HG03135 (cell line): ENCODE measurements around the gene MAT2B.
"Not testable (repeated sequence)": the region's sequence is repeated elsewhere in the genome, so short reads cannot be mapped to it uniquely, and the experiment has no call there.

ENCODE experiments used
- ATAC-seq: cut with Tn5 transposase; IDR thresholded peaks from one replicate; pipeline ENCODE4 v1.9.1; 2021; ENCODE audit warnings: mild to moderate bottlenecking, moderate library complexity; ENCODE audit not compliant: unreplicated experiment

Gene MAT2B

GRCh38 chr5:163503106-163504078 is 2.0 kb upstream of the MAT2B start:
- ATAC-seq, result no peak

- no peak for ATAC-seq
Observed at GRCh38 chr5:163504079-163504931, 1.1 kb upstream of the MAT2B start.

- no peak for ATAC-seq
Observed at GRCh38 chr5:163505049-163505367, 411 bp upstream of the MAT2B start.

- peak; percentile 13 for ATAC-seq
Observed at GRCh38 chr5:163506095-163506457, 657 bp downstream of the MAT2B start.

- no peak for ATAC-seq
Observed at GRCh38 chr5:163506726-163507125, 1.3 kb downstream of the MAT2B start.

GRCh38 chr5:163508753-163509152 is 3.3 kb downstream of the MAT2B start:
- ATAC-seq, result no peak

GRCh38 chr5:163509291-163509951 is 4.0 kb downstream of the MAT2B start:
- ATAC-seq, result no peak

GRCh38 chr5:163512526-163512925 is 7.1 kb downstream of the MAT2B start:
- ATAC-seq, result no peak

- no peak for ATAC-seq
Observed at GRCh38 chr5:163525096-163525495, 19.7 kb downstream of the MAT2B start.

GRCh38 chr5:163529698-163530097 is 24.3 kb downstream of the MAT2B start:
- no peak for ATAC-seq

- ATAC-seq, result no peak
Observed at GRCh38 chr5:163531272-163531671, 25.9 kb downstream of the MAT2B start.

- no peak for ATAC-seq
Observed at GRCh38 chr5:163532171-163533084, 27.0 kb downstream of the MAT2B start.

- ATAC-seq, result no peak
Observed at GRCh38 chr5:163533223-163533622, 27.8 kb downstream of the MAT2B start.

GRCh38 chr5:163534492-163535094 is 29.2 kb downstream of the MAT2B start:
- no peak for ATAC-seq

GRCh38 chr5:163535290-163535689 is 29.9 kb downstream of the MAT2B start:
- ATAC-seq, result no peak

GRCh38 chr5:163536442-163536841 is 31.0 kb downstream of the MAT2B start:
- not testable (repeated sequence) for ATAC-seq

- ATAC-seq, result no peak
Observed at GRCh38 chr5:163540696-163541095, 35.3 kb downstream of the MAT2B start.

- no peak for ATAC-seq
Observed at GRCh38 chr5:163542771-163543170, 37.4 kb downstream of the MAT2B start.

- ATAC-seq, result no peak
Observed at GRCh38 chr5:163544041-163544440, 38.6 kb downstream of the MAT2B start.

- ATAC-seq, result no peak
Observed at GRCh38 chr5:163544836-163545235, 39.4 kb downstream of the MAT2B start.
